ENCODE measurements around the gene SH3RF1.

DNA sequence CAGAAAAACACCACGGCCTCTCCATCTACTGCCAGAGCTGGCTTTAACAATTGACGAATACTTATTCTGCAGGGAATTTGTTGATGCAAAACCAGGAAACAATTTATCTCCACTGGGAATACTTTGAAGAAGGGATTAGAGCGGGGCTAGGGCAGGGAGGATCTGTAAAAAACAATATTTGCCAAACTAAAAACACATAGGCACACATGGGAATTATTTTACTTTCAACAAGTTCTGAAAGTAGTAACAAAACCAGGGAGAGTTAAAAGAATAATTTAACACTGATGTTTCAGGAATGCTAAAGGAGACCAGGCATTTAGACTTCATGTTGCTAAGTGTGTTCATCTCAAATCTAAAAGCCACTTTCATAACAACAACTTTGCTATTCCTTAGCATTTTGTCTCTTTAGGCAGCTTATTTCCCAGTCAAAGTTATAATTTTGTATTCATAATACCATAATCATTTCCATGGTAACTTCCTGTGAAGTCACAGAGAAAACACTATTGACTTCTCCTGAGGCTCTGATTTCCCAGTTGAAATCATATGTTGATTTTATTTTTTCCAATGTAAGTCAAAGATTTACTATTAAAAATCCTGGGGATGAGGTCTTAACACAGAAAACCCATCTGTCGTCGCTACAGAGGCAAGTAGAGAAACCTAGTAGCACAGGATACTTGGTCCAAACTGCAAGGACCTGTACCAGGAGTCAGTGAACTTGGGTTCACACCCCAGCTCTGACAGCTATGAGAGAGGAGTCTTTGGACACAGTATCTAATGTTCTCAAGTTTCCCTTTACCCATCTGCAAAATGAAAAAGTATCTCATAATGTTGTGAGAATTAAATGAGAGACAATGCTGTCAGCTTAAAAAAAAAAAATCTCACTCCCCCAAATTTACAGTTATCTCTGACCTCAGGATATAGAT lies 69.3 kb downstream of the SH3RF1 start:
- TF ChIP-seq MAFK (IDR thresholded peaks at IDR 0.05; ENCODE audit: low read depth, low read length) (no peak), CTCF (IDR thresholded peaks at IDR 0.05; ENCODE audit: control extremely low read depth in 1 of 3, insufficient read depth in 1 of 3, low read depth in 1 of 3, low read length in 3 of 3) (no peak)
